ENCODE measurements around the gene PYCARD.
"Not testable (repeated sequence)": the region's sequence is repeated elsewhere in the genome, so short reads cannot be mapped to it uniquely, and the experiment has no call there.

DNA sequence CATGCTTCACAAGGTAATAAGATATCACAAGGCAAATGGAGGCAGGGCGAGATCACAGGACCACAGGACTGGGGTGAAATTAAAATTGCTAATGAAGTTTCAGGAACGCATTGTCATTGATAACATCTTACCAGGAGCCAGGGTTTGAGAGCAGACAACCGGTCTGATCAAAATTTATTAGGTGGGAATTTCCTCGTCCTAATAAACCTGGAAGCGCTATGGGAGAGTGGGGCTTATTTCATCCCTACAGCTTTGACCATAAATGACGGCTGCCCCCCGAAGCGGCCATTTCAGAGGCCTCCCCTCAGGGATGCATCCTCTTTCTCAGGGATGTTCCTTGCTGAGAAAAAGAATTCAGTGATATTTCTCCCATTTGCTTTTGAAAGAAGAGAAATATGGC, 43.0 kb upstream of the PYCARD start:
- TF ChIP-seq, protein P1, sequence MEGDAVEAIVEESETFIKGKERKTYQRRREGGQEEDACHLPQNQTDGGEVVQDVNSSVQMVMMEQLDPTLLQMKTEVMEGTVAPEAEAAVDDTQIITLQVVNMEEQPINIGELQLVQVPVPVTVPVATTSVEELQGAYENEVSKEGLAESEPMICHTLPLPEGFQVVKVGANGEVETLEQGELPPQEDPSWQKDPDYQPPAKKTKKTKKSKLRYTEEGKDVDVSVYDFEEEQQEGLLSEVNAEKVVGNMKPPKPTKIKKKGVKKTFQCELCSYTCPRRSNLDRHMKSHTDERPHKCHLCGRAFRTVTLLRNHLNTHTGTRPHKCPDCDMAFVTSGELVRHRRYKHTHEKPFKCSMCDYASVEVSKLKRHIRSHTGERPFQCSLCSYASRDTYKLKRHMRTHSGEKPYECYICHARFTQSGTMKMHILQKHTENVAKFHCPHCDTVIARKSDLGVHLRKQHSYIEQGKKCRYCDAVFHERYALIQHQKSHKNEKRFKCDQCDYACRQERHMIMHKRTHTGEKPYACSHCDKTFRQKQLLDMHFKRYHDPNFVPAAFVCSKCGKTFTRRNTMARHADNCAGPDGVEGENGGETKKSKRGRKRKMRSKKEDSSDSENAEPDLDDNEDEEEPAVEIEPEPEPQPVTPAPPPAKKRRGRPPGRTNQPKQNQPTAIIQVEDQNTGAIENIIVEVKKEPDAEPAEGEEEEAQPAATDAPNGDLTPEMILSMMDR (conservative IDR thresholded peaks at IDR 0.05; ENCODE audit: low read depth in 2 of 2), result not testable (repeated sequence)
- not testable (repeated sequence) for TF ChIP-seq CREB1 (CRISPR knock-in tag; IDR thresholded peaks at IDR 0.05; ENCODE audit: low read depth); EZH2 (IDR thresholded peaks at IDR 0.05; ENCODE audit: low read depth, unreplicated experiment); POLR2AphosphoS5 (IDR thresholded peaks at IDR 0.05; ENCODE audit: low read depth); ZNF462 (CRISPR knock-in tag; IDR thresholded peaks at IDR 0.05); REST (IDR thresholded peaks at IDR 0.05; ENCODE audit: unreplicated experiment); EZH2phosphoT487 (IDR thresholded peaks at IDR 0.05; ENCODE audit: unreplicated experiment); ZNF331 (CRISPR knock-in tag; IDR thresholded peaks at IDR 0.05; ENCODE audit: low read depth); STAT1 (IDR thresholded peaks at IDR 0.05; ENCODE audit: unreplicated experiment)
- TF ChIP-seq, protein P2, sequence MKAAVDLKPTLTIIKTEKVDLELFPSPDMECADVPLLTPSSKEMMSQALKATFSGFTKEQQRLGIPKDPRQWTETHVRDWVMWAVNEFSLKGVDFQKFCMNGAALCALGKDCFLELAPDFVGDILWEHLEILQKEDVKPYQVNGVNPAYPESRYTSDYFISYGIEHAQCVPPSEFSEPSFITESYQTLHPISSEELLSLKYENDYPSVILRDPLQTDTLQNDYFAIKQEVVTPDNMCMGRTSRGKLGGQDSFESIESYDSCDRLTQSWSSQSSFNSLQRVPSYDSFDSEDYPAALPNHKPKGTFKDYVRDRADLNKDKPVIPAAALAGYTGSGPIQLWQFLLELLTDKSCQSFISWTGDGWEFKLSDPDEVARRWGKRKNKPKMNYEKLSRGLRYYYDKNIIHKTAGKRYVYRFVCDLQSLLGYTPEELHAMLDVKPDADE (IDR thresholded peaks at IDR 0.05), result not testable (repeated sequence)
- 0 out of 2 replicates have a peak, but pooled peaks have one; percentile 7 for TF ChIP-seq ZNF114 (CRISPR knock-in tag; IDR thresholded peaks at IDR 0.05)

All from GM23338 (cell line).